Measurements from ENCODE around the gene RFX8.
"Not testable (repeated sequence)": the region's sequence is repeated elsewhere in the genome, so short reads cannot be mapped to it uniquely, and the experiment has no call there.

RFX8 gene

DNA sequence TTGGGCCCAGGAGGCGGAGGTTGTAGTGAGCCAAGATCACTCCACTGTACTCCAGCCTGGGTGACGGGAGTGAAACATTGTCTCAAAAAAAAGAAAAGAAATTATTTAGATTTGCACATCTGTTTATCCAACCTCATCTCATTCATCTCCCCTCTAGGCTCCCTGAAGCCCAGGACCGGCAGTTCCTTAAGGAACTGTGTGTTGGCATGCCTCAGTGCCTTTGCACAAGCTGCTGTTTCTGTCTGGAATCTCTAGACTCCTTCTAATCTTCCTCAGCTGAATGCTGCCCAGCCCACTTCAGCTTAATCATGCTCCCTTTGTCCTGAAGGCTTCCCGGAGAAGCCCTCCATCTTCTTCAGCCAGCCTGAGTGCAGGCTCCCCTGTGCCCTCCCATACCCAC lies 10.9 kb upstream of the RFX8 start:
- DNase-seq, result no peak

DNA sequence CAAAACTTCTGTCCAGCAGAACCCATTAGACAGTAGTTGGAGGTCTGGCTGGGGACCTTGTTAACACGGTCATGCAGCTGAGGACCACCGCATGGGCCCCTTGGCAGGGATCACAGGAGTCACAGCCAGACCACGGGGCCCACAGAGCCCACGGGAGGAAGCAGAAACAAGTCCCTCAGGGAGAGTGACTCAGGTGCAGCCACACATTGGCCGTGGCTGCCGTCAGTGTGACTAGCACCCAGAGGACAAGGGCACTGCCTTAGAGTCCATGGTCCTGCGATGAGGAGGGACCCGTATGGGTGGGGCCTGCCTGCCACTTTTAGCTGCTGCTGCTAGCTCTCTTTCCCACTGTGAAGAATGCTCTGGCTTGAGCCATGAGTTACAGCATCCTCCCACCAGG lies 5.9 kb upstream of the RFX8 start:
- DNase-seq, result no peak

DNA sequence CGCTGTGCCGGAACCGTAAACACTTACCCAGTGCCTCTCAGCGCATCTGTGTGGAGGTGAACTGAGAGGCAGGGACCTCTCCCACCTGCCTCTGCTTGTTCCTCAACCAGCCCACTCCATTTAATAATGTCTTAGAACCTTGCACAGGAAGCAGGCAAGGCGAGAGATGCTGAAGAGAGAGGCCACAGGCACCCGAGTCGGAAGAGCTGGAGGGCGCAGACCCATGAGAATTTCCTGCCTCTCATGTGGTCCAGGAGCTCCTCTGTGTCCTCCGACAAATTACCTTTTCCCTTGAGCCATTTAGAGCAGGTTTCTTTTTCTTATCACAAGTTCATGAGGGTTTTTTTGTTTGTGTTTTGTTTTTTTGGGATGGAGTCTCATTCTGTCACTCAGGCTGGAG lies 4.9 kb upstream of the RFX8 start:
- no peak for DNase-seq

DNA sequence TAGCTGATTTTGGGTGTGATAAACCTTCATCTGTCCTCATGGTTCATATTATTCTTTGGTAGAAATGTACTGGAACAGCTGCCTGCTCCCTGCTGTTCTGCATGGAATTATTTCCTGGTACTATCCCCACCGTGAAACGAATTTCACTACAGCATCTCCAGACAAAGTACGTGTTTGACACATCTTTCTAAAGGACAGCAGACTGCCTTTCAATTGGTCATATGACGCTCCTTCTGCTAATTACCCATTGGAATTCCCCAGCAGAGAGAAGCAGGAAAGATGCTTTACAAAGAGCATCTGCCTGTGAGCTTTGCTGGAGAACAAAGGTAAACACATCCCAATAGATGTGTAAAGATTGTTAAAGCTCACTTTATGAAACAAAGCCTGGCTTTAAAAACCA lies 4.4 kb upstream of the RFX8 start:
- no peak for DNase-seq

DNA sequence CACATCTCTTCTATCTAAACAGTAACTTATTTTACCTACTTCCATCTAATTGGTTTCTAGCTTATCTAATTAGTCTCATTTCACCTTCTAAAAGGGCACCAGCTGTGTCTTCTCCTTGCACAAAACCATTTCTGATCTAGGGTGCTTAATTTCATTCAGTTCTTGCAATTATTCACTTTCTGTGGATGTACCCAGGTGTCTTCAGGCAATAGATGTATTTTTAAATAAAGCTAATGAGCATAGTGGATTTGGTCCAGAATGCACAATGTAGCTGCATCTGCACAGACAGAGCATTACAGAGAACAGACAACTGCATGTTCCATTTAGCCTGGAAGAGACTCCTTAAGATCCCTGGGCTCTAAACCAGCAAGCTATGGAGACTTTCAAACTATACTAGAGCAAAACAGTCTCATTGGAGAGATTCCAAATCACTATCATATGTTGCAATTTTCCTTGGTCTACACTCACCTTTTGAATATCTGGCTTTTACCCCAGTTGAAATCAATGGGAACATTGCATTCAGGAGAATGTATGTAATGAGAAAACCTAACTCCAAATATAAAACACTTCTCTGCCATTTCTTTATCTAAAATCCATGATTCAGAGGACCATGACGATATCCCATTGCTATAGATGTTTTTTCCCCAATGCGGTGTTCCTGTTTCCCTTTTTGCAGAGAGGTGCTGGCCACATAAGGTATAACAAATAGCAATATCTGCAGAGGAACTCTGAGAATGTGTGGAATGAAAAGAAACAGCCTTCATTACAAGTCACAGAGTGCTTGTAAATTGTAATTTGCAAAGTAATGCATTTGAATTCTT lies 3.5 kb upstream of the RFX8 start:
- no peak for DNase-seq

DNA sequence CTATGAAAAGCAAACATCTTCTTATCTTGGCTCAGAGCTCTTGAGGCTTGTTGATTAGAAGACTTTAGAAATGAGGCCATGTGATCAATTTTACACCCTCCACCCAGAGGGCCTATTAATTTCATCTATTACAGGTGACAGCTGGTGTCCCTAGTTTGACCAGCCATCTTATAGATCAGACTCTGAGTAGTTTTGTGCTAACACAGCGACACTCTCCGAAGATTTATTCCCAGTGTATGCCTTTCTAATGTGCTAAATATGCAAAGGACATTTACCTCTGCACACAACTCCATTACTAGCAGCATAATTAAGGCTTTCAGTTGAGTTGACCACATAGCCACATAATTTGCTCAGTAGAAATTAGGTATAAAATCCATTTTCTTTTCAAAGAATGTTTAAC lies 2.6 kb upstream of the RFX8 start:
- no peak for DNase-seq

DNA sequence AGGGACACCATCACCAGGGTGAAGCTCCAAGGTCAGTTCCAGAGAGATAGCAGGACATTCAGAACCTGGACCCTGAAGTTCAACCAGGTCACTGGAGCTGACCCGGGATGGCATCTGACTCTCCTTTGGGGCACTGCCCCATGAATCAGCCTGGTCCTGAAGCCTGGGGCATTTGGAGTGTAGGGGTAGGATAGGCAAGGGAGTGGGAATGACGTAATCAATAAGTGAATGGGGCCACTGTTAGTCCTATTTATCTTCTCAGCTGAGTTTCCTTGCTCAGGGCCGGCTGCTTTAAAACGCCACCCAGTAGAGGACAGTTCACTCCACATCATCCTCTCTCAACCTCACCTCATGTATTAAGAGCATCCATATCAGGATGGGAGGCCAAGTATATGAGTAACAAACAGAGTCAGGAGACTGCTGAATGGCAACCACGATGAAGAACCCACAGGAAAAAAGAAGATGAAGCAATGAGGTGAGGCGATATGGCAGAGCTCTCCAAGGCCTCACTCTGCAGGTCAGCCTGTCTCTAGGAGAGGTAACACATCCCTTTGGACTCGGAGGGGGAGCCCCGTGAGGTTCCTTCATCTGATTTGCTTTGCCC lies 1.8 kb upstream of the RFX8 start:
- DNase-seq, result no peak

DNA sequence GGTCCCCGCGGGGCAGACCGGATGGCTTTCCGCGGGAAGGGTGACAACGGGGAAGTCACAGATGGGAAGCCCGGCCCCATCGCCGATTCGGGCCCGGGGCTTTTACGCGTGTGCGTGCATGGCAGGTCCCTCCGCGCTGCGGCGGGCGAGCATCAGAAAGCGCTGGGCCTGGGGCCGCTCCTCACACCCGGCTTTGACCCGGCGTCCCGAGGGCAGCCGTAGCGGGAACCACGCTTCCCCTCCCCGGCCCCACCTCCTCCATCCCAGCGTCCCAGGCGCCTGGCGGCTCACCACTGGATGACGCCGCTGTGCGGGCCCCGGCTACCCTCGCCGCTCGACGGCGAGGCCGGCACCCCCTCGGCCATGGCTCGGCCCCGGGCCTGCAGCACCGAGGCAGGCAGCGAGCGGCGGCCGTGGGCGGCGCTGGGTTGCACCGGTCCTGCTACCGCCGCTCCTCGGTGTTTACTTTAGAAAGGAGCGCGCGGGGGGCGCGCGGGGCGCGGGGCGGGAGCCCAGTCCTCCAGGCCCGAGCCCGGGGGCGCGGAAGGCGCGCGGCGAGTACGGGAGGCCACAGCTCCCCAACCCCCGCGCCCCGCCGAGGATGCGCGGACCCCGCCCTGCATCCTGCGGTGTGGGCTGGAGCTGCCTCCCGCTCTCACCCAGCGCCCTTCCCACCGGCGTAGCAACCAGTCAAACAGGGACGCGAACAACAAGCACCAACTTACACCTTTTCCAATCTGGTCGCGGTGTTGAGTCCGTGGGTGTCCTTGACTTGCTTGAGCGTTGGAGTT lies 806 bp downstream of the RFX8 start:
- peak; percentile 13 for DNase-seq

DNA sequence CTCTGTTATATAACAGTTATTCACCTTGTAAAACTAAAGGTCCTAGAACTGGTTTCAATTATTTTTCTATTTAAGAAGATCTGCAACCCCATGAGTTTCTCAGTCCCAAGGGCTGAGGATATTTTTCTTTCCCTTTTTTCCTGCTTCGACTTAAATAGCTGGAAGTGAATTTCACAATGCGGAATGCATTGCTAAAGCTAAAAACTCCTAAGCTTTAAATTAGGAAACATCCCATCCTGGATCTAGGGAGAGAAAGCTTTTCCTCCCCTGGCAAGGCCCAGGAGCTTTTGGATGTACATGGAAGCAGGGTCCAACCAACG lies 1.4 kb downstream of the RFX8 start:
- DNase-seq, result no peak

DNA sequence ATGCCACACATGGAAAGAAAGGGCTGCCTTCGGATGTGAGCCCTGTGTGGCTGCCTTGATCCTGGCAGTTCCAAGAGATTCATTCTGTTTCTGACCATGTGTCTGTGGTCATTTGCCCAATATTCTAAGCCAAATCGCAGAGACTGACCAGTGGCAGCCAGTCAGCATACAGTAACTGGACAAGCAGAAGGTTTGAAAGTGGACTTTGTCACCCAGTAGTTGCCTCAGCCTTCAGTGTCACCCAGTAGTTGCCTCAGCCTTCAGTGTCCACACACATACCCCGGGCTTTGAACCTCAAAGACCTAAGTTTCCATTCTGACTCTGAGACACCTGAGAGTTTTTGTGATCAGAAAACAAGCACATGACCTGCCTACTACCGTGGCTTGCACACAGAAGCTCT lies 5.0 kb downstream of the RFX8 start:
- no peak for DNase-seq

DNA sequence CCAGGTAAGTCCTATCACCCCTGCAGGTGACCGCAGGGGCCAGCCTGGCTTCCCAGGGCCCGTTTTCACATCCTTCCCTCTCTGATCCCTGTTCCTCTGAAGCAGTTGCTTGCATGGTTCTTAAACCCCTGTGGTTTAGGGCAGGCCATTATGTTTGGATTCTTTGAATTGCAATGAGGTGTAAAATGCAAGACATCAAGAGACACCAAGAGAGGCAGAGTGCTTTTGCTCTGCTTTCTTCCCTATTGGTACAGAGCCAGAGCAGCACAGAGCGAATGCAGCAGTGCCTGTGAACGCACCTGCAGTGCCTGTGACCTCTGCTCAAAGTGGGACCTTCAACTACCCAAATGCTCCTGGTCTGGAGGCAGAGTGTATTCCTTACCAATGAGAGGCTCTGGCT lies 7.6 kb downstream of the RFX8 start:
- DNase-seq, result no peak

DNA sequence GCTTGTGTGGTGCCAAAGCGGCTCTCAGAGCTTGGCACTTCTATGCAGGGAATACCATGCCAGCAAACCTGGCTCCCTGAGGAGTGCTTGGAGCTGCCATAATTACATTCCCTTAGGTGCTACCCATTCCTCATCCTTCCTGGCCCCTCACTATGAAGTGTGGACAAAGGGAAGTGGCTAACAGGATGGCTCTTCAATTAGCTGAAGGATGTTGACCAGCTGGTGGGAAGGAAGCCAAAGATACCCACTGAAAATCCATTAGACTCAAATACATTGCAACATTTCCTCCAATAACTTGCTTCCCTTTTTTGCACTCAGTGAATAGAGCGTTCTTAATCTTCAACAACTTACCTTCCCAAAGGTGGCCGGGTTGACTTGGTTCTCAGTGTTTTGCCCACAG lies 8.5 kb downstream of the RFX8 start:
- no peak for DNase-seq

DNA sequence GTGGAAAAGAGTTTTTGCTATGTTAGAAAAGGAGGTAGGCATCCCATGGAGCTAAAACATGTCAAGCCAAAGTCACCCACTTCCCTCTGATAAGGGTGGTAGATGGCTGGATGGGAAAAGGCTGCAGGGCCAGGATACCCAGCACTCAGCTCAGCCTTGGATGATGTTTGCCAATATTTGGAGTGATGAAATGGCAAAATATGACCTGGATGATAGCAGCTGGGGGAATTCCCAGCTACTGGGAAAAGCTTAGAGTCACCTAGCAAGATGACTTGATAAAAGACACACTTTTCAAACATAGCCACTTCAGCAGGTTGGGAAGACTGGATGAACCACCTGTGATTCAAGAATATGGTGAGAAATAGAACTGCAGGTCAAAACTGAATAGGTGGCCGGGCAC lies 10.1 kb downstream of the RFX8 start:
- no peak for DNase-seq

DNA sequence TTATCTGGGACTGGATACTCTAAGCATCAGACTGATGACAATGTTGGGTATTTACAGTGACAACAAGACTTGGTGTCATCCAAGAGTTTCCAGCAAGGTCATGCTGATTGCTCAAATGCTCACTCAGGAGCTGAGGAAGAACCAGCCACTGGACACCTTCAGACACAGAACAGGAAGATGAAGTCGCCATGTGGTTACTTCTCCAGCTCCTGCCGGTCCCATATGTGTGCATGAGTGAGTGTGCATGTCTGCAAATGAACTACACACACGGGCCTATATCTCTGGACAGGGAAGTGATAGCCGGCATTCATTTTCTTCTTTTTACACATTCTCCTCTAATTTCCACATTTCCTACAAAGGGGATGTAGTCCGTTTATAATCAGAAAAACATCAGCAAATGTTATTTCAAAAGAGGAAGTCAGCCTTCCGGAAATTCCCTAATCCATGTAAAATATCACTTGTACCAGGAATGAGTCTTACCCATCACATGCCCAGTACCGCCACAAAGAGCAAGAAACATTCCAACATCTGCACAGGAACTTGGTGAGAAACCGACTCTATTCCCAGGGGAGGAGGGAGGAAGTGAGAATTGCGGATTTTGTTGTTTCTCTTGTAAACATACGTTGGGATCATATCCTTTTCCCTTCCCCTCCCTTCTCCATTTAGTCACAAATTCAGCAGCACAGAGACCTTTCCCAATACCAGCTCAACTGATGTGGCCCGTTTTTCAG lies 10.8 kb downstream of the RFX8 start:
- DNase-seq, result no peak

DNA sequence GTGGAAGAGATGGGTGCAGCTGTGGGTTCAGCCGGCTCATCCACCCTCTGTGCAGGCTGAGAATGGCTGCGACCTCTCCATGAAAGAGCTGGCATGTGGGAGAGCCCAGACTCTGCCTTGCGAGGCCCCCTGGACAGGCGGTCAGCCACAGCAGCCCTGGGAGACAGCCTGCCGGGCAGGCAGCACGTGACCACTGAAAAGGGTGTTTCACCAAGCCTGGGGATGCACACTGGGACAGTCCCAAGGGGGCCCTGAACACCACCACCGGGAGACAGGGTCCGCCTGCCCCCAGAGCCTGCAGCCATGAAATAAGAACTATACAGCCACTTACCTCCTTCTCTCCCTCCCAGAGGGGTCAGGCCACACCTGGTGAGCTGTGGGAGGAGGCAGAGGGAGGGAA lies 11.5 kb downstream of the RFX8 start:
- no peak for DNase-seq

DNA sequence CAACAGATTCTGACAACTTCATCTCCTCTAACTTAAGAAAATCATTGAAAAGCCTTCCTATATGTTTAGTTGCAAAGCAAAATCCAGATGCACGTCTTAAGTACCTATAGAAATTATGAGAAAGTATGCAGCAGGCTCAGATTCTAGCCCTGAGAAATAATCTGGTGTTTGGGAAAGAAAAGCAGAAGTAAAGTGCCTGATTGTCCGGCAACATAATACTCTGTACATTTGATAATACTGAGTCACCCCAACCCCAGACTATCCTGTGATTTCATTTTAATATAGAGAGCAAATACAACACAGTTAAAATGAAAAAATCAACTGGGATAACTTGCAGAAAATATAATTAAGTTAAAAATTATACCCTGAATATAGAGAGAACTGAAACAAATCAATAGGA lies 13.5 kb downstream of the RFX8 start:
- no peak for DNase-seq

DNA sequence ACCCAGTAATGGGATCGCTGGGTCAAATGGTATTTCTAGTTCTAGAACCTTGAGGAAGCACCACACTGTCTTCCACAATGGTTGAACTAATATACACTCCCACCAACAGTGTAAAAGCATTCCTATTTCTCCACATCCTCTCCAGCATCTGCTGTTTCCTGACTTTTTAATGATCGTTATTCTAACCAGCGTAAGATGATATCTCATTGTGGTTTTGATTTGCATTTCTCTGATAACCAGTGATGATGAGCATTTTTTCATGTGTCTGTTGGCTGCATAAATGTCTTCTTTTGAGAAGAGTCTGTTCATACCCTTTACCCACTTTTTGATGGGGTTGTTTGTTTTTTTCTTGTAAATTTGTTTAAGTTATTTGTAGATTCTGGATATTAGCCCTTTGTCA lies 20.5 kb downstream of the RFX8 start:
- DNase-seq, result not testable (repeated sequence)

DNA sequence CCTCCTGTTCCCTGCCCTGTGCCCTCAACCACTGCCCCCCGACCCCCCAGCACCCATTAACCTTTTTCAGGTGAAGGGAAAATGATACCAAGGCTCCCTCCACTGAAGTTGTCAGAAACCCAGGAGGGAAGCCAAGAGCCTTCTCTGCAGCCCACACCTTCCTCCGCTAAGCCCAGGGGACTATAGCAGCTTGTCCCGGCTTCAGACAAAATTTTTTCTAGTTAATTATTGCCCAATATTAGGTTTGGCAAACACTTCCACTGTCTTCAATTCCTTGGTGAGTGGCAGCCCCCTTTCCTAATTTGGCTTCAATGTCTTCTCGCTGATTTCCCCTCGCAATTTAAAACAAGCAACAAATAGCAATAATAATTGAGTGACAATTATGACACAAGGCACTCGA lies 23.9 kb downstream of the RFX8 start:
- no peak for DNase-seq

DNA sequence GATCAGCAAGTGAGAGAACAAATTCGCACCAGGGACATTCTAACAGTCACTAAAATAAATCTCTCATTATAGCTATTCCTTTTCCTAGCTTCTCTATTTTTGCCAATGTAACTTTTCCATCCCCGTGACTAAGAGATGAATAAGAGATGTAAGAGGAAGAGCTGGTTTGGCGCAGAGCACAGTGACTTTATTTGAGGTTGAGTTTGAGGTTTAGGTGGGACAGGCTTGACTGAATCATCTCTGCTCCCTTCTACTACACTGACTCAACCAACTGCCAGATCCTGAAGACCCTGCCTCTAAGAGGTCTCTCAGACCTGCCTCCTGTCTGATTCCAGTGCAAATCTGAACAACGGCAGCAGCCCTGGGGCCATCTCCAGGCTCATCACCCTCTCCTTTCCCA lies 28.0 kb downstream of the RFX8 start:
- DNase-seq, result no peak

DNA sequence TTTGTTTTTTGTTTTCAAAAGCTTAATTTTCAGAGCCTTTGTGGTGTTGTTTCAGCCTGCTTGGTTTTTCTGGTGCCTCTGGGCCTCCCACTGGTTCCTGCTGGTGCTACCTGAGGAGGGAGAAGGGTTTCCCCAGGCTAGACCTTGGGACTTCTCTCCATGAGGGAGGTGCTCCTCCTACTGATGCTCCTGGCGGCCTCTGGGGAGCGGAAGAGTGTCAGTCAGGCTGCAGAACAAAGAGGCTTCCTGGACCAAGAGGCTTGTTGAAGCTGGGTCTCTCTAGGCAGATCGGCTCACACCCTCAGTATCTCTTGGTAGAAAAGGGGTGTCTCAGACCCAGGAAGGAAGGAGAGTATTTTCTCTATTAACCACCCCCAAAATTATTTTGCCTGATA lies 32.2 kb downstream of the RFX8 start:
- no peak for DNase-seq

DNA sequence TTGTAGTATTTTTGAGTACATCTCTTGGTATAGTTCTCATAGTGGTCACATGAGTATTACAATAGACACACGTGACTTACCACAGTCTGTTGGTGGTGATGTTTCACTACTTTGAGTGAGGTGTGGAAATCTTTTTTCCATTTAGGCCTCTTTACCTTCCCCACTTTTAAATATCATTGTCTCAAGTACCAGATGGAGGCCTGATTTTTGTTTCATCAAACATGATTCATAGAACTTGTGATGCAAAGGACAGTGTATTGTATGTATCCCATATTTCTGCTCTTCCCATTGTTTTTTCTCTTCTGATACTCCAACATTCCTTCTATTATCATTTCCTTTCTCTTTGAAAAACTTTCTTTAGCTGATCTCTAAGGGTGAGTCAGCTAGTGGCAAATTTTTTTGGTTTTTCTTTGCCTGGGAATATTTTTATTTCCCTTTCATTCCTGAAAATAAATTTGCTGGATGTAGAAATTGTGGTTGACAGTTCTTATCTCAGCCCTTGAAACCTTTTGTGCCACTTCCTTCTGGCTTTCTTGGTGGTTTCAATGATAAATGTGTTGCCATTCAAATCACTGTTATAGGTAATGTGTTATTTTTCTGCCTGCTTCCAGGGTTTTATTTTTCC lies 32.8 kb downstream of the RFX8 start:
- DNase-seq, result no peak

DNA sequence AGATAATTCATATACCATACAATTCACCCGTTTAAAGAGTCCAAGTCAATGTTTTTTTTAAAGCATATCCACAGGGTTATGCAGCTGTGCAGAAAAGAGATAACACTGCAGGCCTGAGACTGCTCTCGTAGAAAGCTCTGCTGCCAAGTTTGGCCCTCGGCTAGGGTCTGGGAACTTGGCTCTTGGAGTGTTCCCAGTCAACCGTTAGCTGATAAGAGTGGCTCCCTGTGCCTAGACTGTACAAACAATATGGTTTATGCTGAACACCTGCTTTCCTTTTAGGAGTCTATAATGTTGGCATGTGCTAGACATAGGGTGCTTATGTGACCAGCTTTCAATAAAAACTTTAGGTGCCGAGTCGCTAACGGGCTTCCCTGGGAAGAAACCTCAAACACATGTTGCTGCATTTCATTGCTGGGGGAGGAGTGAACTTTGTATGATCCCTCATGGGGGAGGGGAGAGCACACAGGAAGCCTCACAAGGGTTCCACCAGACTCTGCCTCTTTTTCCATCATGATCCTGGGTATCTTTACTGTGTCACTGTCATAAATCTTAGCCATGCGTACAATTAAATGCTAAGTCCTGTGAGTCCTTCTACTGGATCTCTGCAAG lies 34.7 kb downstream of the RFX8 start:
- no peak for DNase-seq

DNA sequence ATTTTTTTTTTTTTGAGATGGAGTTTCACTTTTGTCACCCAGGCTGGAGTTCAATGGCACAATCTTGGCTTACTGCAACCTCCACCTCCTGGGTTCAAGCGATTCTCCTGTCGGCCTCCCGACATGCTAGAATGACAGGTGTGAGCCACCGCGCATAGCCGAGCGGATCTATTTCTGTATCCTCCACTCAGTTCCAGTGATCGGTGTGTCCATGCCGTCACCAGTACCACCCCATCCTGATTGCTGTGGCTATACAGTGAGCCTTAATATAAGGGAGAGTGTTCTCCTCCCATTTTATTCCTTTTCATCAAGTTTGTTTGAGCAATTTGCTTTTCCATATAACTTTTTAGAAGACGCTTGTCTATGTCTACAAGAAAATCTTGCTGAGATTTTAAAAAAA lies 35.2 kb downstream of the RFX8 start:
- DNase-seq, result no peak

Data from activated effector memory CD4-positive, alpha-beta T cell treated with Interleukin-2 at 50 U/mL for 16 hours (primary cell).